ENCODE measurements around the gene UQCRC1.
"Not testable (repeated sequence)": the region's sequence is repeated elsewhere in the genome, so short reads cannot be mapped to it uniquely, and the experiment has no call there.

The UQCRC1 gene

GRCh38 chr3:48555231-48555948 lies 54.1 kb downstream of the UQCRC1 start:
- DNase-seq (ENCODE audit: low read depth in 2 of 2), result no peak

- no peak for DNase-seq (ENCODE audit: low read depth in 2 of 2)
Measured at GRCh38 chr3:48553886-48554845, 55.3 kb downstream of the UQCRC1 start.

DNA sequence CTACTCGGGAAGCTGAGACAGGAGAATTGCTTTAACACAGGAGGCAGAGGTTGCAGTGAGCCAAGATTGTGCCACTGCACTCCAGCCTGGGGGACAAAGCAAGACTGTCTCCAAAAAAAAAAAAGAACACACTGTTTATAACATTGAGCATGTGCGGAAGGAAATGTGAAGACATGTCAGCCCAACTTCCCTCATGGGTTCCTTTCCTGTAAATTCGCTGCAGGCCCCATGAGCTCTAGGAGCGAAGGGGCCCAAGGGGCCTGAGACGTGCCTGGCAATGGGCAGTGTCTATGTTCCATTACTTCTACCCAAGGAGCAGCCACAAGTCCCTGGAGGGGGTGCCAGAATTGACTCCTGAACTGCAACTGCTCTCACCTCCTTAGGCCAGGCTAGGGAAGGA lies 56.1 kb downstream of the UQCRC1 start:
- no peak for DNase-seq (ENCODE audit: low read depth in 2 of 2)

- no peak for DNase-seq (ENCODE audit: low read depth in 2 of 2)
Measured at GRCh38 chr3:48552111-48552951, 57.1 kb downstream of the UQCRC1 start.

DNA sequence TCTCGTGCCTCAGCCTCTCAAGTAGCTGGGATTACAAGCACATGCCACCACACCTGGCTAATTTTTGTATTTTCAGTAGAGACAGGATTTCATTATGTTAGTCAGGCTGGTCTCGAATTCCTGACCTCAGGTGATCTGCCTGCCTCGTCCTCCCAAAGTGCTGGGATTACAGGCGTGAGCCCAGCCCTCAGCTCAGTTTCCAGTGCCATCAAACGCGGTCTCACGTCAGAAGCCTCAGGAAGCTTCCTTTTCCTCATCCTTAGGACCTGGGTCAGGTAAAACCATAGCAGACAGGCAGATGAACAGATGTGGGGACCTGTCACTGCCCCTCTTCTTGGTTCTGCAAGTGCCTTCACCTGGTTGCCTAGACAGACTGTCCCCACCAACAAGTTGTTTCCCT lies 57.8 kb downstream of the UQCRC1 start:
- DNase-seq (ENCODE audit: low read depth in 2 of 2), result not testable (repeated sequence)

Data from stimulated activated CD4-positive, alpha-beta T cell treated with anti-CD3 and anti-CD28 coated beads, Interleukin-4, amount 100 ng/mL, for 48 hours (primary cell).